OCI-LY7 (cell line): ENCODE data around the gene GABPB2. TPM values are rescaled to one million over a fixed set of nuclear protein-coding genes. Genes with fewer than 3 reads are reported as not detected.
A peak's percentile ranks its signal among the peaks of the same experiment; 100 is the strongest.

ENCODE experiments used
- BruUV-seq: library from RNA; stranded (reverse); fragments of 400-500 nt; replicated peaks from 2 replicates; lab custom pipeline; 2021; lab: Mats Ljungman, UMichigan
- CTCF ChIA-PET: fragments of 300-600 bp; sonication (Branson Sonifier 250); formaldehyde crosslinking; loops from one replicate; lab custom pipeline; 2022; ENCODE audit warnings: antibody characterized with exemption; ENCODE audit not compliant: unreplicated experiment; lab: Charles Lee
- POLR2A ChIA-PET: fragments of 300-600 bp; sonication (Branson Sonifier 250); formaldehyde crosslinking; loops from one replicate; lab custom pipeline; 2022; ENCODE audit warnings: antibody characterized with exemption; lab: Charles Lee
- DNase-seq: peaks from one replicate; pipeline ENCODE4 v3.0.0-alpha.2; 2015; ENCODE audit warnings: low spot score
- H2AFZ ChIP-seq: fragments of 200-600 bp; sonication (generic), shearing (Covaris generic); 2 replicates; pipeline ENCODE4 v1.6.1; 2014; ENCODE audit warnings: mild to moderate bottlenecking, antibody characterized with exemption, low read length, moderate library complexity
- H3K27ac ChIP-seq: fragments of 200-600 bp; sonication (generic); 2 replicates; pipeline ENCODE4 v1.5.1; 2014; ENCODE audit warnings: mixed run types, low read depth, mild to moderate bottlenecking, moderate library complexity, low read length, inconsistent platforms; ENCODE audit not compliant: poor library complexity, severe bottlenecking
- H3K36me3 ChIP-seq: fragments of 200-600 bp; sonication (generic); 2 replicates; pipeline ENCODE4 v1.6.1; 2014; ENCODE audit warnings: mild to moderate bottlenecking, antibody characterized with exemption, low read length, moderate library complexity, mixed read lengths; ENCODE audit not compliant: insufficient read depth
- H3K4me1 ChIP-seq: fragments of 200-600 bp; sonication (generic); 2 replicates; pipeline ENCODE4 v1.5.1; 2014; ENCODE audit warnings: mild to moderate bottlenecking, low read length; ENCODE audit not compliant: insufficient read depth, poor library complexity, severe bottlenecking
- H3K4me2 ChIP-seq: fragments of 200-600 bp; sonication (generic); 2 replicates; pipeline ENCODE4 v1.6.1; 2014; ENCODE audit warnings: mild to moderate bottlenecking, low read length
- H3K4me3 ChIP-seq: fragments of 200-600 bp; sonication (generic); 2 replicates; pipeline ENCODE4 v1.5.1; 2014; ENCODE audit warnings: mild to moderate bottlenecking, low read depth, low read length; ENCODE audit not compliant: poor library complexity, severe bottlenecking
- H3K79me2 ChIP-seq: fragments of 200-600 bp; sonication (generic); 2 replicates; pipeline ENCODE4 v1.6.1; 2016; ENCODE audit warnings: low read depth, mild to moderate bottlenecking, low read length, moderate library complexity, mixed read lengths; ENCODE audit not compliant: insufficient read depth
- H3K9me2 ChIP-seq: fragments of 200-600 bp; sonication (generic); 2 replicates; pipeline ENCODE4 v1.6.1; 2016; ENCODE audit warnings: mild to moderate bottlenecking, low read length, mixed read lengths; ENCODE audit not compliant: insufficient read depth
- H3K9me3 ChIP-seq: fragments of 200-600 bp; sonication (generic); 2 replicates; pipeline ENCODE4 v1.6.1; 2014; ENCODE audit warnings: mild to moderate bottlenecking, mixed run types, low read length, mixed read lengths
- H4K20me1 ChIP-seq: fragments of 200-600 bp; sonication (generic); 2 replicates; pipeline ENCODE4 v1.6.1; 2014; ENCODE audit warnings: mild to moderate bottlenecking, antibody characterized with exemption, low read length, moderate library complexity, mixed read lengths; ENCODE audit not compliant: insufficient read depth
- EZH2phosphoT487 ChIP-seq: fragments of 200-600 bp; sonication (generic); IDR thresholded peaks from 2 replicates; pipeline ENCODE4 v1.6.1; 2018; ENCODE audit warnings: low read depth, borderline replicate concordance, mild to moderate bottlenecking, mixed run types, antibody characterized with exemption, low read length, moderate library complexity, mixed read lengths
- intact Hi-C: fragments of 100-400 bp; cut with micrococcal nuclease; formaldehyde crosslinking; loops from one replicate; pipeline ENCODE4 v1.10.0; 2022; ENCODE audit not compliant: unreplicated experiment
- total RNA-seq, 2 experiments: library from RNA; depleted of rRNA in 1 of 2; stranded (reverse); fragments of >200 nt in 1 of 2; shearing (Covaris generic) in 1 of 2; gene quantifications; 2 replicates each; pipeline ENCODE4 v1.2.3, GENCODE V29; 2014 to 2022
- TF ChIP-seq, protein P1 (sequence below): fragments of 200-600 bp; sonication (generic); conservative IDR thresholded peaks from 2 replicates; pipeline ENCODE4 v1.5.1; 2014; ENCODE audit warnings: mild to moderate bottlenecking, antibody characterized with exemption, low read length, moderate library complexity, mixed read lengths

The GABPB2 gene
- total RNA-seq, 2 experiments from 2014 or later, result 17.2 to 20.0 TPM

DNA sequence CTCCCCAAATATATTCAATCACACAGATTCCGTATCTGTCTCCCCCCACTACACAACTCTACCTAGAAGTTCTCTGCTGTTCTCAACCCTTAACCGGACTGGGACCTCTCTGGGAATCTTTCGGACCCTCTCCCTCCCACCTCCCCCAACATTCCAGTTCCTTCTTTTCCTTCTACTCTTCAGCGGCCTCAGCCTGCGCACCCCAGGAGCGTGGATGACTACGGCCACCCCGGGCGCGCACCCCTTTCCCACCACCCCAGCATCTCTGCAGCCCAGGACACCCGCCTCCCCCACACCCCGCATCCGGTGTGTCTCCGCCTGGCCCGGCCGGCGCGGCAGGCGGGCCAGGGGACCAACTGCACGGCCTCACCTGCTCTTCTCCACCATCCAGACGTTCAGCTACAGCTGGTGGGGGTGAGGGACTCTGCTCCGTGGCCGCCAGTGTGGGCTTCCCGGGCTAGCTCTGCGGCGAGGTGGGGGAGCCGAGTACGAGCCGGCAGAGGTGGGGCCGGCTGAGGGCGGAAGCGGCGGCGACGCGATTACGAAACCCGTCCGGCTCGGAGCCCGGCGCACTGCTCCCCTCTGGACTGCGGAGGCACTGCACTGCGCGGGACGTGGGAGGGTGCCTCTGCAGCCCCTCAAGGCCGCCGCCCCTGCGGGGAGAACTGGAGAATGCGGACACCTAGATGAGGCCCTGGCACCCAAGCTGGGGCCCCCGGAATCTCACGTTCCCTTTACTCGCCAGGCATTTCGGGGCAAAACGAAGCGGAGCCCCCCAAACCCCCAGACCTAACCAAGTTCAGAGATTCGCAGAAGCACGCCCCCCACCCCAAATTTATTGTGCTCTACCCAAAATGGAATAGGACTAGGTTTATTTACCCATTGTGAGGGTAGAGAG is 11.2 kb upstream of the GABPB2 start, which contains the start of gene CDC42SE1:
TSS of gene CDC42SE1 (minus strand) at position 514 of the 898 bp plus-strand sequence. CDS start 3,892 bp downstream, outside the sequence.
- TF ChIP-seq, protein P1, sequence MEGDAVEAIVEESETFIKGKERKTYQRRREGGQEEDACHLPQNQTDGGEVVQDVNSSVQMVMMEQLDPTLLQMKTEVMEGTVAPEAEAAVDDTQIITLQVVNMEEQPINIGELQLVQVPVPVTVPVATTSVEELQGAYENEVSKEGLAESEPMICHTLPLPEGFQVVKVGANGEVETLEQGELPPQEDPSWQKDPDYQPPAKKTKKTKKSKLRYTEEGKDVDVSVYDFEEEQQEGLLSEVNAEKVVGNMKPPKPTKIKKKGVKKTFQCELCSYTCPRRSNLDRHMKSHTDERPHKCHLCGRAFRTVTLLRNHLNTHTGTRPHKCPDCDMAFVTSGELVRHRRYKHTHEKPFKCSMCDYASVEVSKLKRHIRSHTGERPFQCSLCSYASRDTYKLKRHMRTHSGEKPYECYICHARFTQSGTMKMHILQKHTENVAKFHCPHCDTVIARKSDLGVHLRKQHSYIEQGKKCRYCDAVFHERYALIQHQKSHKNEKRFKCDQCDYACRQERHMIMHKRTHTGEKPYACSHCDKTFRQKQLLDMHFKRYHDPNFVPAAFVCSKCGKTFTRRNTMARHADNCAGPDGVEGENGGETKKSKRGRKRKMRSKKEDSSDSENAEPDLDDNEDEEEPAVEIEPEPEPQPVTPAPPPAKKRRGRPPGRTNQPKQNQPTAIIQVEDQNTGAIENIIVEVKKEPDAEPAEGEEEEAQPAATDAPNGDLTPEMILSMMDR, result peak; percentile 80
- no peak for TF ChIP-seq EZH2phosphoT487
- Histone ChIP-seq H3K4me2 (peak within 1 kb of the TSS; percentile 85), H3K4me3 (peak within 1 kb of the TSS; percentile 92), H3K4me1 (peaks cover 38% of the 10 kb centered on the region), H3K79me2 (peaks cover 65% of the 10 kb centered on the region), H4K20me1 (peaks cover 14% of the 10 kb centered on the region; the same call in 1 of the 2 replicates), H2AFZ (peak within 1 kb of the TSS; percentile 77), H3K27ac (peak within 1 kb of the TSS; percentile 68), H3K9me2 (no peaks in the 10 kb centered on the region), H3K36me3 (peaks cover 40% of the 10 kb centered on the region), H3K9me3 (no peaks in the 10 kb centered on the region)
- DNase-seq, result peak; percentile 94
- ChIA-PET CTCF (interaction anchor here (1.3 kb wide), 1 partner anchor 97 kb away, joined by 4 read pairs; the partner anchor contains the start of gene TNFAIP8L2), POLR2A (interaction anchor here (0.6 to 2.7 kb wide), 8 partner anchors 8 to 711 kb away, joined by 3 to 7 read pairs (median 3); partner anchors contain the start of genes ANXA9 and TNFAIP8L2)
- BruUV-seq, result no TSS peak
- intact Hi-C loops, result loop anchor here (1.0 to 5.0 kb wide), 2 partner anchors 11 to 52 kb away; partner anchors contain the start of genes GABPB2, MINDY1 and PRUNE1

DNA sequence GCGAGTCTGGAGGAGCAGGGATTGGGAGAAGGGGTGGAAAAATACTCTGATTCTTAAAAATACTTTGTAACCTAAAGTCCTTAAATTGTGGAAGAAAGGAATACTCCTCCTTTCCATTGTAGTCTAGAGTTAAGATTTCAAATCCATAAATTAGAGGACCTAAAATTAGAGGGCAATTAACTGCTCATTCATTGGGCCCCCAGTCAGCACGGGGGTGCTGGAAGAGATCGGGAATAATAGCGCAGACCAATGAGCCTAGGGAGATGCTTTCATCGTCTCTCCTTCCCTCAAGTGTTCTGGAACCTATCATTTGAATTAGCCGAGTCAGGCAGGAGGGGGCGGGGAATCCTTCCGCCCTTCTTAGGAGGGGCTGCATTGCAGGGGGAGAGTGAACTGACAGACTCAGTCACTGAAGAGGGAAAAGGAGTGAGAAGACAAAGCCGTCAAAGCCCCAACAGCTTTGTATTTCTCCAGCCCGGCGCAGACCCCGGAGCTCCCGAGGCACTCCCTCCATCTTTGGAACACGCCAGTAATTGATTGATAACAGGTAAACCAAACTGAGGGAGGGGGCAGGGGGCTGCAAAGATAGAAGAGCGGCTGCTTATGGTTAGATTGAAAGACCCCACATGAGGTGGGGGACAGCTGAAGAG is 10.4 kb upstream of the GABPB2 start, which contains the start of gene MLLT11:
TSS of gene MLLT11 (plus strand) at position 391 of the 650 bp plus-strand sequence. CDS start 6,828 bp downstream, outside the sequence.
- intact Hi-C loops, result no loop called here
- Histone ChIP-seq H3K4me1 (peaks cover 38% of the 10 kb centered on the region), H3K4me2 (peak within 1 kb of the TSS; percentile 85), H3K36me3 (peaks cover 32% of the 10 kb centered on the region), H3K9me3 (no peaks in the 10 kb centered on the region), H3K9me2 (no peaks in the 10 kb centered on the region), H3K4me3 (peak within 1 kb of the TSS; percentile 92), H4K20me1 (peaks cover 14% of the 10 kb centered on the region; the same call in 1 of the 2 replicates), H2AFZ (peak within 1 kb of the TSS; percentile 77), H3K79me2 (peaks cover 65% of the 10 kb centered on the region), H3K27ac (peak within 1 kb of the TSS; percentile 68)
- CTCF ChIA-PET, result interaction anchor here (1.3 to 1.7 kb wide), 2 partner anchors 11 to 96 kb away, joined by 4 to 6 read pairs; partner anchors contain the start of genes GABPB2 and TNFAIP8L2
- no TSS peak for BruUV-seq
- peak; percentile 72 for DNase-seq
- POLR2A ChIA-PET, result interaction anchor here (0.6 to 2.7 kb wide), 7 partner anchors 8 to 152 kb away, joined by 3 to 8 read pairs (median 3); partner anchors contain the start of gene ANXA9
- TF ChIP-seq, protein P1, result peak; percentile 64
- TF ChIP-seq EZH2phosphoT487, result no peak
